HEK293 (cell line): ENCODE measurements around the gene NAE1.

Experiments used
- CTCF ChIA-PET: fragments of 350-600 bp; formaldehyde crosslinking; extraction: SDS; loops from one replicate; lab custom pipeline; 2021; ENCODE audit warnings: antibody characterized with exemption; lab: Yijun Ruan, JAX
- POLR2A ChIA-PET: fragments of 300-600 bp; formaldehyde crosslinking; extraction: SDS; loops from one replicate; lab custom pipeline; 2020; ENCODE audit warnings: antibody characterized with exemption, inconsistent platforms; lab: Yijun Ruan, JAX
- H3K27ac ChIP-seq: fragments of 200-500 bp; sonication (Bioruptor generic); 2 replicates; pipeline ENCODE4 v1.5.1; 2014; ENCODE audit warnings: low read depth, low read length, control low read depth, inconsistent platforms; ENCODE audit errors: extremely low read depth
- H3K36me3 ChIP-seq, 2 experiments: fragments of 200-500 bp in 1 of 2; sonication (Bioruptor generic) in 1 of 2; 1 replicate in 1 of 2; 2 replicates in 1 of 2; pipeline ENCODE4 v1.5.1; 2014 to 2017; ENCODE audit warnings: inconsistent platforms in 2 of 2, low read length in 2 of 2; ENCODE audit not compliant: control insufficient read depth in 2 of 2, insufficient read depth in 1 of 2
- H3K4me1 ChIP-seq: fragments of 200-500 bp; sonication (Bioruptor generic); 2 replicates; pipeline ENCODE4 v1.5.1; 2014; ENCODE audit warnings: mild to moderate bottlenecking, low read length, inconsistent platforms; ENCODE audit not compliant: control insufficient read depth, insufficient read depth
- H3K4me3 ChIP-seq: 2 replicates; pipeline ENCODE4 v1.5.1; 2011; ENCODE audit warnings: low read depth, mild to moderate bottlenecking, control low read depth, low read length, moderate library complexity
- H3K9me3 ChIP-seq: fragments of 200-500 bp; sonication (Bioruptor generic); 2 replicates; pipeline ENCODE4 v1.5.1; 2014; ENCODE audit warnings: low read depth, low read length, inconsistent platforms; ENCODE audit not compliant: control insufficient read depth, insufficient read depth
- GFI1B ChIP-seq: fragments of 450-650 bp; formaldehyde crosslinking; IDR thresholded peaks from 2 replicates; pipeline ENCODE4 v1.5.1; 2016; ENCODE audit warnings: missing biosample characterization, missing genetic modification characterization
- GLI4 ChIP-seq: fragments of 450-650 bp; formaldehyde crosslinking; IDR thresholded peaks from 2 replicates; pipeline ENCODE4 v1.5.1; 2016; ENCODE audit warnings: missing biosample characterization, missing genetic modification characterization
- HOXC10 ChIP-seq: sonication (generic); formaldehyde crosslinking; IDR thresholded peaks from 2 replicates; pipeline ENCODE4 v1.8.1; 2023; ENCODE audit warnings: mild to moderate bottlenecking, missing genetic modification reagents
- PRDM1 ChIP-seq: fragments of 450-650 bp; formaldehyde crosslinking; IDR thresholded peaks from 2 replicates; pipeline ENCODE4; 2016; ENCODE audit warnings: missing biosample characterization, missing genetic modification characterization
- SCRT1 ChIP-seq: fragments of 450-650 bp; formaldehyde crosslinking; IDR thresholded peaks from 2 replicates; pipeline ENCODE4 v1.5.1; 2016; ENCODE audit warnings: missing biosample characterization, missing genetic modification characterization, borderline replicate concordance
- SP7 ChIP-seq: fragments of 450-650 bp; formaldehyde crosslinking; IDR thresholded peaks from 2 replicates; pipeline ENCODE4 v1.5.1; 2016; ENCODE audit warnings: missing biosample characterization, missing genetic modification characterization
- TRIM28 ChIP-seq: IDR thresholded peaks from 2 replicates; pipeline ENCODE4 v1.6.1; 2011; ENCODE audit warnings: low read length, control low read depth, borderline replicate concordance
- YY1 ChIP-seq: fragments of 450-650 bp; formaldehyde crosslinking; IDR thresholded peaks from 2 replicates; pipeline ENCODE4 v1.5.1; 2018; ENCODE audit warnings: missing biosample characterization, missing genetic modification characterization
- ZBTB21 ChIP-seq: fragments of 450-650 bp; formaldehyde crosslinking; IDR thresholded peaks from 2 replicates; pipeline ENCODE4 v1.5.1; 2017; ENCODE audit warnings: missing biosample characterization, missing genetic modification characterization
- ZFHX2 ChIP-seq: fragments of 450-650 bp; formaldehyde crosslinking; conservative IDR thresholded peaks from 2 replicates; pipeline ENCODE4 v1.5.1; 2016; ENCODE audit warnings: missing biosample characterization, missing genetic modification characterization
- ZNF121 ChIP-seq: fragments of 450-650 bp; formaldehyde crosslinking; IDR thresholded peaks from 2 replicates; pipeline ENCODE4 v1.5.1; 2016; ENCODE audit warnings: missing biosample characterization, missing genetic modification characterization
- ZNF157 ChIP-seq: fragments of 450-650 bp; formaldehyde crosslinking; IDR thresholded peaks from 2 replicates; pipeline ENCODE4 v1.5.1; 2016; ENCODE audit warnings: missing biosample characterization, missing genetic modification characterization
- ZNF169 ChIP-seq: fragments of 450-650 bp; formaldehyde crosslinking; IDR thresholded peaks from 2 replicates; pipeline ENCODE4 v1.5.1; 2016; ENCODE audit warnings: missing biosample characterization, missing genetic modification characterization
- ZNF221 ChIP-seq: fragments of 450-650 bp; formaldehyde crosslinking; IDR thresholded peaks from 2 replicates; pipeline ENCODE4 v1.5.1; 2017; ENCODE audit warnings: missing biosample characterization, missing genetic modification characterization, borderline replicate concordance
- ZNF223 ChIP-seq: fragments of 450-650 bp; formaldehyde crosslinking; IDR thresholded peaks from 2 replicates; pipeline ENCODE4 v1.5.1; 2016; ENCODE audit warnings: missing biosample characterization, missing genetic modification characterization
- ZNF23 ChIP-seq: fragments of 450-650 bp; formaldehyde crosslinking; IDR thresholded peaks from 2 replicates; pipeline ENCODE4 v1.5.1; 2016; ENCODE audit warnings: missing biosample characterization, missing genetic modification characterization, borderline replicate concordance
- ZNF266 ChIP-seq: fragments of 450-650 bp; formaldehyde crosslinking; IDR thresholded peaks from 2 replicates; pipeline ENCODE4 v1.5.1; 2016; ENCODE audit warnings: missing biosample characterization, missing genetic modification characterization, low read depth
- ZNF354C ChIP-seq: fragments of 450-650 bp; formaldehyde crosslinking; IDR thresholded peaks from 2 replicates; pipeline ENCODE4 v1.5.1; 2016; ENCODE audit warnings: missing biosample characterization, missing genetic modification characterization, low read depth, borderline replicate concordance
- ZNF366 ChIP-seq: fragments of 450-650 bp; formaldehyde crosslinking; conservative IDR thresholded peaks from 2 replicates; pipeline ENCODE4 v1.5.1; 2016; ENCODE audit warnings: missing biosample characterization, missing genetic modification characterization
- ZNF433 ChIP-seq: fragments of 450-650 bp; formaldehyde crosslinking; IDR thresholded peaks from 2 replicates; pipeline ENCODE4 v1.5.1; 2016; ENCODE audit warnings: missing biosample characterization, missing genetic modification characterization, low read depth
- ZNF558 ChIP-seq: fragments of 450-650 bp; formaldehyde crosslinking; IDR thresholded peaks from 2 replicates; pipeline ENCODE4 v1.5.1; 2016; ENCODE audit warnings: missing biosample characterization, missing genetic modification characterization
- ZNF670 ChIP-seq: fragments of 450-650 bp; formaldehyde crosslinking; IDR thresholded peaks from 2 replicates; pipeline ENCODE4 v1.5.1; 2016; ENCODE audit warnings: missing biosample characterization, missing genetic modification characterization, low read depth
- ZNF677 ChIP-seq: fragments of 450-650 bp; IDR thresholded peaks from 2 replicates; pipeline ENCODE4 v1.5.0; 2018; ENCODE audit warnings: missing biosample characterization, mild to moderate bottlenecking, missing genetic modification characterization, moderate library complexity
- ZNF707 ChIP-seq: fragments of 450-650 bp; formaldehyde crosslinking; IDR thresholded peaks from 2 replicates; pipeline ENCODE4 v1.5.1; 2016; ENCODE audit warnings: missing biosample characterization, missing genetic modification characterization
- ZNF747 ChIP-seq: fragments of 450-650 bp; formaldehyde crosslinking; IDR thresholded peaks from 2 replicates; pipeline ENCODE4 v1.5.1; 2016; ENCODE audit warnings: missing biosample characterization, missing genetic modification characterization
- ZNF776 ChIP-seq: fragments of 450-650 bp; formaldehyde crosslinking; IDR thresholded peaks from 2 replicates; pipeline ENCODE4 v1.5.0; 2017; ENCODE audit warnings: missing biosample characterization, missing genetic modification characterization, borderline replicate concordance
- ZSCAN16 ChIP-seq: fragments of 450-650 bp; formaldehyde crosslinking; IDR thresholded peaks from 2 replicates; pipeline ENCODE4 v1.5.1; 2016; ENCODE audit warnings: missing biosample characterization, missing genetic modification characterization
- ZSCAN23 ChIP-seq: fragments of 450-650 bp; formaldehyde crosslinking; IDR thresholded peaks from 2 replicates; pipeline ENCODE4 v1.5.1; 2016; ENCODE audit warnings: missing biosample characterization, missing genetic modification characterization
- TF ChIP-seq, protein P1 (sequence below): fragments of 450-650 bp; formaldehyde crosslinking; IDR thresholded peaks from 2 replicates; pipeline ENCODE4 v1.5.1; 2016; ENCODE audit warnings: missing biosample characterization, missing genetic modification characterization, borderline replicate concordance
- TF ChIP-seq, protein P2 (sequence below): fragments of 450-650 bp; IDR thresholded peaks from 2 replicates; pipeline ENCODE4 v1.5.1; 2018; ENCODE audit warnings: missing biosample characterization, mild to moderate bottlenecking, missing genetic modification characterization
- TF ChIP-seq, protein P3 (sequence below): sonication (generic); formaldehyde crosslinking; IDR thresholded peaks from 2 replicates; pipeline ENCODE4 v1.8.1; 2022; ENCODE audit warnings: mild to moderate bottlenecking, moderate library complexity, missing genetic modification reagents

Gene NAE1

DNA sequence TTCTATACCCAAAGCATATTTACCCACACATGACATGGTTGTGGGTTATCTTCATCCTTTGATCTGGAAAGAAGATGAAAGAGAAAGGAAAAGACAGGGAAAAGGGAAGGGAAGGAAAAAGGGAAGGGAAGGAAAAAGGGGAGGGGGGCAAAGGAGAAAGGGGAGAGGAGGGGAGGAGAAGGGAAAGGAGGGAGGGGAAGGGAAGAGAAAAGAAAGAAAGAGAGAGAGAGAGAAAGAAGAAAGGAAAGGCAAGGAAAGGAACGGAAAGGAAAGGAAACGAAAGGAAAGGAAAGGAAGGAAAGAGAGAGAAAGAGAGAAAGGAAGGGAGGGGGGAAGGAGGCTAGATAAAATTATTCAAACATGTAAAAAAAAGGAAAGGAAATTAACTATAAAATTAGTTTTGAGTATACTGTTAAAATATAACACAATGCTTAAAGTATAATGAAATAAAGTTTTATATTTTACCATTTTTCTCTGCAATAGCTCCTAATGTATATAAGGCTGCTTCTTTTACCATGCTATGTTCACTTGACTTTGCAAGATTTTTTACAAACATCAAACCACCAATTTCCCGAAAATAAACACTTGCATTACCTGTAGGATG lies 40.5 kb downstream of the NAE1 start:
- TF ChIP-seq PRDM1 (tag by site-specific recombination) (peak; percentile 100), SP7 (tag by site-specific recombination) (no peak), ZSCAN23 (no peak), ZNF157 (no peak), ZNF223 (no peak), ZNF266 (no peak), ZNF366 (peak; percentile 78), ZNF23 (tag by site-specific recombination) (no peak), GFI1B (tag by site-specific recombination) (no peak)
- no peak overlapping the region for H3K27ac ChIP-seq
- no peaks in the 10 kb centered on the region for H3K9me3 ChIP-seq
- H3K4me3 ChIP-seq = no peak overlapping the region
- ChIA-PET POLR2A (no interaction called here), CTCF (interaction anchor here (0.6 to 0.7 kb wide), 2 partner anchors 92 to 122 kb away, joined by 3 read pairs; no protein-coding TSS in a partner anchor)
- no peaks in the 10 kb centered on the region for H3K36me3 ChIP-seq
- no peaks in the 10 kb centered on the region for H3K4me1 ChIP-seq

DNA sequence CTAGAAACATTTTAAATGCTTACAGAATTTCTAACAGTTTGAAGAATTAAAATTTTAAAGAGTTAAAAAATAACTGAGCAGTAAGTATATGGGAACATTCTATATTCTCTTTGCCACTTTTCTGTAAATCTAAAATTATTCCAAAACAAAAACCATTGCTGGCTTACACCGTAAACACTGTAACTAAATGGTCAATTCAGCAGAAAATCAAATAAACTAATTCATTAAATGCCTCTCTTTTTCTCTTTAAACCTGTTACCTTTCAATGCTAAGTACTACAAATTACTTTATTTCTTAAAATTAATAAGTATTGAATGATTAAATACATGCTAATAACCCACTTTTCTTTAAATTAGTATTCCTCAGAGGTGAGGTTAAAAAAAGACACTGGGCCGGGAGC lies 43.3 kb downstream of the NAE1 start:
- POLR2A ChIA-PET = no interaction called here
- CTCF ChIA-PET = no interaction called here
- Histone ChIP-seq H3K36me3 (no peaks in the 10 kb centered on the region), H3K9me3 (no peaks in the 10 kb centered on the region), H3K27ac (no peak overlapping the region), H3K4me3 (no peak overlapping the region), H3K4me1 (no peaks in the 10 kb centered on the region)
- TF ChIP-seq ZNF266 (no peak), ZNF558 (tag by site-specific recombination) (no peak), YY1 (no peak), GLI4 (tag by site-specific recombination) (no peak), ZSCAN16 (tag by site-specific recombination) (no peak), ZNF121 (tag by site-specific recombination) (no peak), ZNF354C (tag by site-specific recombination) (no peak), ZNF747 (tag by site-specific recombination) (no peak), PRDM1 (tag by site-specific recombination) (no peak), ZNF677 (no peak), ZBTB21 (tag by site-specific recombination) (no peak)

DNA sequence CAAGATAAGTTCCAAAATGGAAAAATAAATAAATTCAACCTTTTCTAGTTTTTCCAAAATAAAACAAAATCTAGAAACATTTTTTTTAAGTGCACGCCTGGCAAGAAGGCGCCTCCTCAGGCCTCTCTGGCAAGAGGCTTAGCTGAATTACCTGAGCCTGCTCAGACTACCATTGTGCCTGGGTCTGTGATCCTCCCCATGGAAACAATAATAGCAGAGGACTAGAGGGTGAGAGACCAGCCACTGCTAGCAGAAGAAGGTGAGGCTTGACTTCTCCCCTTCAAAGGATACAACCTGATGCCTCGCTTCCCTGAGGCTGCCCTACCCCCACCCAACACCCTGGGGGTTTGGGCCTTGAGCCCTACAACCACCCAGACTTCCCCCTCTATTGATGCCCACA lies 44.2 kb downstream of the NAE1 start:
- no peaks in the 10 kb centered on the region for H3K36me3 ChIP-seq
- CTCF ChIA-PET = interaction anchor here (1.0 kb wide), 1 partner anchor 35 kb away, joined by 3 read pairs; the partner anchor contains the start of gene DYNC1LI2
- H3K9me3 ChIP-seq = no peaks in the 10 kb centered on the region
- no peak overlapping the region for H3K4me3 ChIP-seq
- H3K27ac ChIP-seq = no peak overlapping the region
- H3K4me1 ChIP-seq = no peaks in the 10 kb centered on the region
- POLR2A ChIA-PET = no interaction called here
- no peak for TF ChIP-seq ZNF670 (tag by site-specific recombination)
- no peak for TF ChIP-seq ZNF776 (tag by site-specific recombination)
- TF ChIP-seq ZNF221 (tag by site-specific recombination) = no peak
- TF ChIP-seq SCRT1 (tag by site-specific recombination) = no peak
- TF ChIP-seq, protein P1, sequence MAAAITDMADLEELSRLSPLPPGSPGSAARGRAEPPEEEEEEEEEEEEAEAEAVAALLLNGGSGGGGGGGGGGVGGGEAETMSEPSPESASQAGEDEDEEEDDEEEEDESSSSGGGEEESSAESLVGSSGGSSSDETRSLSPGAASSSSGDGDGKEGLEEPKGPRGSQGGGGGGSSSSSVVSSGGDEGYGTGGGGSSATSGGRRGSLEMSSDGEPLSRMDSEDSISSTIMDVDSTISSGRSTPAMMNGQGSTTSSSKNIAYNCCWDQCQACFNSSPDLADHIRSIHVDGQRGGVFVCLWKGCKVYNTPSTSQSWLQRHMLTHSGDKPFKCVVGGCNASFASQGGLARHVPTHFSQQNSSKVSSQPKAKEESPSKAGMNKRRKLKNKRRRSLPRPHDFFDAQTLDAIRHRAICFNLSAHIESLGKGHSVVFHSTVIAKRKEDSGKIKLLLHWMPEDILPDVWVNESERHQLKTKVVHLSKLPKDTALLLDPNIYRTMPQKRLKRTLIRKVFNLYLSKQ (tag by site-specific recombination) = no peak
- no peak for TF ChIP-seq ZNF433 (tag by site-specific recombination)
- TF ChIP-seq ZSCAN23 = no peak
- TF ChIP-seq ZNF354C (tag by site-specific recombination) = no peak
- no peak for TF ChIP-seq HOXC10 (CRISPR knock-in tag)
- no peak for TF ChIP-seq ZFHX2 (tag by site-specific recombination)
- TF ChIP-seq, protein P2, sequence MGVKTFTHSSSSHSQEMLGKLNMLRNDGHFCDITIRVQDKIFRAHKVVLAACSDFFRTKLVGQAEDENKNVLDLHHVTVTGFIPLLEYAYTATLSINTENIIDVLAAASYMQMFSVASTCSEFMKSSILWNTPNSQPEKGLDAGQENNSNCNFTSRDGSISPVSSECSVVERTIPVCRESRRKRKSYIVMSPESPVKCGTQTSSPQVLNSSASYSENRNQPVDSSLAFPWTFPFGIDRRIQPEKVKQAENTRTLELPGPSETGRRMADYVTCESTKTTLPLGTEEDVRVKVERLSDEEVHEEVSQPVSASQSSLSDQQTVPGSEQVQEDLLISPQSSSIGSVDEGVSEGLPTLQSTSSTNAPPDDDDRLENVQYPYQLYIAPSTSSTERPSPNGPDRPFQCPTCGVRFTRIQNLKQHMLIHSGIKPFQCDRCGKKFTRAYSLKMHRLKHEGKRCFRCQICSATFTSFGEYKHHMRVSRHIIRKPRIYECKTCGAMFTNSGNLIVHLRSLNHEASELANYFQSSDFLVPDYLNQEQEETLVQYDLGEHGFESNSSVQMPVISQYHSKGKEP (tag by site-specific recombination) = no peak
- TF ChIP-seq ZNF169 (tag by site-specific recombination) = no peak
- TF ChIP-seq ZNF707 (tag by site-specific recombination) = no peak
- TF ChIP-seq ZNF266 = no peak
- TF ChIP-seq, protein P3, sequence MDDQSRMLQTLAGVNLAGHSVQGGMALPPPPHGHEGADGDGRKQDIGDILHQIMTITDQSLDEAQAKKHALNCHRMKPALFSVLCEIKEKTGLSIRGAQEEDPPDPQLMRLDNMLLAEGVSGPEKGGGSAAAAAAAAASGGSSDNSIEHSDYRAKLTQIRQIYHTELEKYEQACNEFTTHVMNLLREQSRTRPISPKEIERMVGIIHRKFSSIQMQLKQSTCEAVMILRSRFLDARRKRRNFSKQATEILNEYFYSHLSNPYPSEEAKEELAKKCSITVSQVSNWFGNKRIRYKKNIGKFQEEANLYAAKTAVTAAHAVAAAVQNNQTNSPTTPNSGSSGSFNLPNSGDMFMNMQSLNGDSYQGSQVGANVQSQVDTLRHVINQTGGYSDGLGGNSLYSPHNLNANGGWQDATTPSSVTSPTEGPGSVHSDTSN (CRISPR knock-in tag) = no peak
- no peak for TF ChIP-seq TRIM28
